Neural progenitor cell (in vitro differentiated cells): Measurements from ENCODE around the gene ISL2.

Source experiments
- EZH2phosphoT487 ChIP-seq: fragments of 200-600 bp; sonication (generic); IDR thresholded peaks from 2 replicates; pipeline ENCODE4 v1.6.1; 2017; ENCODE audit warnings: antibody characterized with exemption
- TF ChIP-seq, protein P1 (sequence below): fragments of 200-600 bp; sonication (generic); IDR thresholded peaks from 2 replicates; pipeline ENCODE4 v1.5.1; 2017; ENCODE audit warnings: antibody characterized with exemption, mild to moderate bottlenecking

DNA sequence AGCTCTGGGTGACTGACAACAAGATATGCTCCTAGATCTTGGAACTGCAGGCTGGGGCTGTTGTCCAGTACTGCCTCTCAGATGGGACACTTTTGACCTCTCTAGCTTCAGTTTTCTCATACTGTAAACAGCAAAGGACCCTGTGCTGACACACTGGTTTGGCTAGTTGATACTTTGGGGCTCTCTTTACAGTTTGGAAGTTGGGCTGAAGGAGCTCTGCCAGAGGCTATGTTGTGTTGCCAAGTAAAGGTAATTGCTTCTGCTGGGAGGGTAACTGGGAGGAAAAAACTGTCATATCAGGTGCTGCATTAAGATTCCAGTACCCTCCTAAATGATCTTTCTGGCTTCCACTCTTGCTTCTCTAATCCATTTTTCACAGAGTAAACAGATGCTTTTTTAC is 54.0 kb downstream of the ISL2 start:
- TF ChIP-seq EZH2phosphoT487 = no peak
- TF ChIP-seq, protein P1, sequence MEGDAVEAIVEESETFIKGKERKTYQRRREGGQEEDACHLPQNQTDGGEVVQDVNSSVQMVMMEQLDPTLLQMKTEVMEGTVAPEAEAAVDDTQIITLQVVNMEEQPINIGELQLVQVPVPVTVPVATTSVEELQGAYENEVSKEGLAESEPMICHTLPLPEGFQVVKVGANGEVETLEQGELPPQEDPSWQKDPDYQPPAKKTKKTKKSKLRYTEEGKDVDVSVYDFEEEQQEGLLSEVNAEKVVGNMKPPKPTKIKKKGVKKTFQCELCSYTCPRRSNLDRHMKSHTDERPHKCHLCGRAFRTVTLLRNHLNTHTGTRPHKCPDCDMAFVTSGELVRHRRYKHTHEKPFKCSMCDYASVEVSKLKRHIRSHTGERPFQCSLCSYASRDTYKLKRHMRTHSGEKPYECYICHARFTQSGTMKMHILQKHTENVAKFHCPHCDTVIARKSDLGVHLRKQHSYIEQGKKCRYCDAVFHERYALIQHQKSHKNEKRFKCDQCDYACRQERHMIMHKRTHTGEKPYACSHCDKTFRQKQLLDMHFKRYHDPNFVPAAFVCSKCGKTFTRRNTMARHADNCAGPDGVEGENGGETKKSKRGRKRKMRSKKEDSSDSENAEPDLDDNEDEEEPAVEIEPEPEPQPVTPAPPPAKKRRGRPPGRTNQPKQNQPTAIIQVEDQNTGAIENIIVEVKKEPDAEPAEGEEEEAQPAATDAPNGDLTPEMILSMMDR = no peak
